SK-N-SH (cell line): ENCODE results near the gene GLI2. TPM values are rescaled to one million over a fixed set of nuclear protein-coding genes. Genes with fewer than 3 reads are reported as not detected.

Source experiments
- CTCF ChIA-PET: fragments of 300-600, 350-600 bp; formaldehyde crosslinking; extraction: SDS; loops from one replicate; lab custom pipeline; 2021; lab: Yijun Ruan, JAX
- POLR2A ChIA-PET: fragments of 350-600 bp; sonication (Branson Sonifier 250); formaldehyde crosslinking; extraction: SDS; loops from one replicate; lab custom pipeline; 2020; ENCODE audit warnings: antibody characterized with exemption, inconsistent platforms; lab: Yijun Ruan, JAX
- DNase-seq: peaks from one replicate; pipeline ENCODE4 v3.0.0; 2012
- H2AFZ ChIP-seq: fragments of 200-600 bp; sonication (generic); 2 replicates; pipeline ENCODE4 v1.8.1; 2016; ENCODE audit warnings: antibody characterized with exemption, mild to moderate bottlenecking, low read depth
- H3F3A ChIP-seq: fragments of 200-600 bp; sonication (generic); replicated peaks from 2 replicates; pipeline ENCODE3; 2016; ENCODE audit warnings: antibody characterized with exemption, mild to moderate bottlenecking; ENCODE audit not compliant: insufficient read depth
- H3K27ac ChIP-seq, 2 experiments: fragments of 200-500 bp in 1 of 2; fragments of 200-600 bp in 1 of 2; sonication (Bioruptor generic) in 1 of 2; sonication (generic), shearing (Covaris generic) in 1 of 2; 2 replicates each; pipeline versions ENCODE4 v1.5.1 to v1.6.1; 2014 to 2016; ENCODE audit warnings: low read depth in 2 of 2, inconsistent platforms in 1 of 2, low read length in 1 of 2, mild to moderate bottlenecking in 1 of 2, mixed read lengths in 1 of 2
- H3K27me3 ChIP-seq: fragments of 200-600 bp; sonication (generic), shearing (Covaris generic); 2 replicates; pipeline ENCODE4 v1.6.1; 2016; ENCODE audit warnings: mixed run types; ENCODE audit not compliant: insufficient read depth
- H3K36me3 ChIP-seq, 2 experiments: fragments of 200-500 bp in 1 of 2; fragments of 200-600 bp in 1 of 2; sonication (Bioruptor generic) in 1 of 2; sonication (generic) in 1 of 2; replicated peaks in 1 of 2; 2 replicates each; pipeline versions ENCODE3 to v1.5.1; 2014 to 2016; ENCODE audit warnings: low read length in 1 of 2, mild to moderate bottlenecking in 1 of 2; ENCODE audit not compliant: insufficient read depth in 2 of 2, control insufficient read depth in 1 of 2
- H3K4me1 ChIP-seq, 2 experiments: fragments of 200-500 bp in 1 of 2; fragments of 200-600 bp in 1 of 2; sonication (Bioruptor generic) in 1 of 2; sonication (generic), shearing (Covaris generic) in 1 of 2; 2 replicates each; pipeline versions ENCODE4 v1.5.1 to v1.6.1; 2014 to 2016; ENCODE audit warnings: low read depth in 1 of 2, low read length in 1 of 2, mixed run types in 1 of 2; ENCODE audit not compliant: insufficient read depth in 2 of 2, control insufficient read depth in 1 of 2
- H3K4me2 ChIP-seq: fragments of 200-600 bp; sonication (generic), shearing (Covaris generic); 2 replicates; pipeline ENCODE4 v1.6.1; 2017; ENCODE audit warnings: mixed run types
- H3K4me3 ChIP-seq, 2 experiments: fragments of 200-500 bp in 1 of 2; fragments of 200-600 bp in 1 of 2; sonication (Bioruptor generic) in 1 of 2; sonication (generic), shearing (Covaris generic) in 1 of 2; 2 replicates each; pipeline versions ENCODE4 v1.5.1 to v1.8.1; 2014 to 2016; ENCODE audit warnings: low read depth in 2 of 2, inconsistent platforms in 1 of 2, low read length in 1 of 2, mild to moderate bottlenecking in 1 of 2, mixed read lengths in 1 of 2, moderate library complexity in 1 of 2
- H3K79me2 ChIP-seq: fragments of 200-600 bp; sonication (generic); 2 replicates; pipeline ENCODE4 v1.8.1; 2017; ENCODE audit warnings: mild to moderate bottlenecking; ENCODE audit not compliant: insufficient read depth
- H3K9ac ChIP-seq: fragments of 200-600 bp; sonication (generic); 2 replicates; pipeline ENCODE4 v1.6.1; 2017; ENCODE audit warnings: mixed run types
- H3K9me2 ChIP-seq: fragments of 200-600 bp; sonication (generic); 2 replicates; pipeline ENCODE4 v1.6.1; 2017; ENCODE audit warnings: mixed run types
- H3K9me3 ChIP-seq: fragments of 200-600 bp; sonication (generic); 2 replicates; pipeline ENCODE4 v1.6.1; 2017; ENCODE audit warnings: mixed run types, mild to moderate bottlenecking, moderate library complexity
- H4K20me1 ChIP-seq: fragments of 200-600 bp; sonication (generic); 2 replicates; pipeline ENCODE4 v1.6.1; 2017; ENCODE audit warnings: mild to moderate bottlenecking, mixed run types; ENCODE audit not compliant: insufficient read depth
- CHD2 ChIP-seq: fragments of 150-350 bp; IDR thresholded peaks from 2 replicates; pipeline ENCODE4 v1.6.1; 2018; ENCODE audit warnings: low read length; ENCODE audit not compliant: partially characterized antibody
- ELF1 ChIP-seq: IDR thresholded peaks from 2 replicates; pipeline ENCODE4 v1.4.0; 2012
- EP300 ChIP-seq, 2 experiments: IDR thresholded peaks; 2 replicates each; pipeline versions ENCODE4 v1.4.0 to v1.6.1; 2012; ENCODE audit warnings: borderline replicate concordance in 1 of 2, low read depth in 1 of 2, low read length in 1 of 2
- EZH2phosphoT487 ChIP-seq: fragments of 200-600 bp; sonication (generic); IDR thresholded peaks from 2 replicates; pipeline ENCODE4 v1.6.1; 2017; ENCODE audit warnings: low read depth, mixed run types, mild to moderate bottlenecking, antibody characterized with exemption, moderate library complexity, borderline replicate concordance
- GABPA ChIP-seq: IDR thresholded peaks from 2 replicates; pipeline ENCODE4 v1.4.0; 2012; ENCODE audit warnings: low read depth, mild to moderate bottlenecking
- JUND ChIP-seq: IDR thresholded peaks from 2 replicates; pipeline ENCODE4 v1.4.0; 2012
- POLR2AphosphoS5 ChIP-seq: IDR thresholded peaks from 2 replicates; pipeline ENCODE4 v1.6.1; 2012; ENCODE audit warnings: low read depth, low read length
- RAD21 ChIP-seq: IDR thresholded peaks from 2 replicates; pipeline ENCODE4 v1.6.1; 2012; ENCODE audit warnings: mild to moderate bottlenecking, low read length
- RFX5 ChIP-seq: IDR thresholded peaks from 2 replicates; pipeline ENCODE4 v1.6.1; 2012; ENCODE audit warnings: mild to moderate bottlenecking, improper control_type of control experiment, low read length
- SIN3A ChIP-seq: IDR thresholded peaks from 2 replicates; pipeline ENCODE4 v1.6.1; 2012; ENCODE audit warnings: low read depth, mild to moderate bottlenecking, low read length, moderate library complexity, borderline replicate concordance
- SMC3 ChIP-seq: IDR thresholded peaks from 2 replicates; pipeline ENCODE4 v1.6.1; 2012; ENCODE audit warnings: low read depth, low read length, improper control_type of control experiment
- TCF12 ChIP-seq: IDR thresholded peaks from 2 replicates; pipeline ENCODE4 v1.4.0; 2012
- YY1 ChIP-seq: IDR thresholded peaks from 2 replicates; pipeline ENCODE4 v1.4.0; 2012; ENCODE audit warnings: low read depth, mild to moderate bottlenecking
- WGBS: methylation state at CpG from one replicate; pipeline ENCODE4 v1.1.6; 2017; ENCODE audit warnings: low lambda C conversion rate; 5-methylcytosine and 5-hydroxymethylcytosine counted together
- polyA plus RNA-seq, 3 experiments: library from polyadenylated mRNA; depleted of rRNA; stranded (reverse); fragments of >200 nt; gene quantifications; 2 replicates each; pipeline ENCODE4 v1.2.3, GENCODE V29; 2012
- TF ChIP-seq, protein P1 (sequence below): fragments of 150-350 bp; IDR thresholded peaks from 2 replicates; pipeline ENCODE4 v1.6.1; 2016; ENCODE audit warnings: mild to moderate bottlenecking, low read depth, low read length
- TF ChIP-seq, protein P2 (sequence below): fragments of 200-600 bp; sonication (generic); IDR thresholded peaks from 2 replicates; pipeline ENCODE4 v1.6.1; 2017; ENCODE audit warnings: antibody characterized with exemption, mild to moderate bottlenecking, moderate library complexity
- TF ChIP-seq, protein P3 (sequence below): IDR thresholded peaks from 2 replicates; pipeline ENCODE4 v1.4.0; 2012; ENCODE audit warnings: low read depth
- TF ChIP-seq, protein P4 (sequence below): IDR thresholded peaks from 2 replicates; pipeline ENCODE4 v1.4.0; 2012; ENCODE audit warnings: low read depth, borderline replicate concordance

GLI2 gene
- polyA plus RNA-seq, 1 of the 3 experiments (the other 2 are of a cell fraction) = 3.4 TPM

DNA sequence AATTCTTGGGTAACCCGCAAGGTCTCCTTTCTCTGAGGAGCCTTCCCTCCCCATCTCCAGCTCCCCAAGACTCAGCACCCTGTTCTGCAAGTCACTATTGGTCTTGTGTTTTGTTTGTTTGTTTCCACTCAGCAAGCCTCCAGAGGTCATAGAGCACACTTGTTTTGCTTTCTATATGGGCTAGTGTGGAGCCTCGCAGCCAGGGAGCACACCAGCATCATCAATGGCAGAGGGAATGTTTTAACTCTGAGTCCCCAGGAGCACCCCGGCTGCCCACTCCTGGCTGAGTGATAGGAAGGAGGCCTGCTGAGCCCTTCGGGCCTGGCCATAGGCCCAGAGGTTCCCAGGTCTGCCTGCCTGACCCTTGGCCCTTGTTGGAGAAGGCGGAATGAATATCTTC lies 36.6 kb downstream of the GLI2 start:
- Histone ChIP-seq H3K4me3 (no peak overlapping the region), H3K9me2 (no peaks in the 10 kb centered on the region), H4K20me1 (peaks cover 6% of the 10 kb centered on the region; the same call in 1 of the 2 replicates), H3K4me1 (peaks cover 22 to 34% of the 10 kb centered on the region in 2 experiments; a peak in 3 of 4 replicates), H3K4me2 (peak overlapping the region; percentile 53), H3K27ac (peak overlapping the region; percentile 45 to 76), H3K27me3 (no peaks in the 10 kb centered on the region), H2AFZ (no peak overlapping the region), H3K9me3 (no peaks in the 10 kb centered on the region), H3F3A (peaks cover 17% of the 10 kb centered on the region), H3K79me2 (peaks cover 76% of the 10 kb centered on the region), H3K9ac (no peak overlapping the region), H3K36me3 (no peaks in the 10 kb centered on the region)
- ChIA-PET CTCF (no interaction called here), POLR2A (no interaction called here)
- TF ChIP-seq SMC3 = no peak
- TF ChIP-seq YY1 = no peak
- no peak for TF ChIP-seq EZH2phosphoT487
- TF ChIP-seq TCF12 = no peak
- no peak for TF ChIP-seq JUND
- no peak for TF ChIP-seq RFX5
- no peak for TF ChIP-seq EP300 (IDR thresholded peaks at IDR 0.05; ENCODE audit: borderline replicate concordance in 1 of 2, low read depth in 1 of 2, low read length in 1 of 2)
- no peak for TF ChIP-seq GABPA
- TF ChIP-seq, protein P1, sequence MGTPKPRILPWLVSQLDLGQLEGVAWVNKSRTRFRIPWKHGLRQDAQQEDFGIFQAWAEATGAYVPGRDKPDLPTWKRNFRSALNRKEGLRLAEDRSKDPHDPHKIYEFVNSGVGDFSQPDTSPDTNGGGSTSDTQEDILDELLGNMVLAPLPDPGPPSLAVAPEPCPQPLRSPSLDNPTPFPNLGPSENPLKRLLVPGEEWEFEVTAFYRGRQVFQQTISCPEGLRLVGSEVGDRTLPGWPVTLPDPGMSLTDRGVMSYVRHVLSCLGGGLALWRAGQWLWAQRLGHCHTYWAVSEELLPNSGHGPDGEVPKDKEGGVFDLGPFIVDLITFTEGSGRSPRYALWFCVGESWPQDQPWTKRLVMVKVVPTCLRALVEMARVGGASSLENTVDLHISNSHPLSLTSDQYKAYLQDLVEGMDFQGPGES = no peak
- no peak for TF ChIP-seq SIN3A
- TF ChIP-seq, protein P2, sequence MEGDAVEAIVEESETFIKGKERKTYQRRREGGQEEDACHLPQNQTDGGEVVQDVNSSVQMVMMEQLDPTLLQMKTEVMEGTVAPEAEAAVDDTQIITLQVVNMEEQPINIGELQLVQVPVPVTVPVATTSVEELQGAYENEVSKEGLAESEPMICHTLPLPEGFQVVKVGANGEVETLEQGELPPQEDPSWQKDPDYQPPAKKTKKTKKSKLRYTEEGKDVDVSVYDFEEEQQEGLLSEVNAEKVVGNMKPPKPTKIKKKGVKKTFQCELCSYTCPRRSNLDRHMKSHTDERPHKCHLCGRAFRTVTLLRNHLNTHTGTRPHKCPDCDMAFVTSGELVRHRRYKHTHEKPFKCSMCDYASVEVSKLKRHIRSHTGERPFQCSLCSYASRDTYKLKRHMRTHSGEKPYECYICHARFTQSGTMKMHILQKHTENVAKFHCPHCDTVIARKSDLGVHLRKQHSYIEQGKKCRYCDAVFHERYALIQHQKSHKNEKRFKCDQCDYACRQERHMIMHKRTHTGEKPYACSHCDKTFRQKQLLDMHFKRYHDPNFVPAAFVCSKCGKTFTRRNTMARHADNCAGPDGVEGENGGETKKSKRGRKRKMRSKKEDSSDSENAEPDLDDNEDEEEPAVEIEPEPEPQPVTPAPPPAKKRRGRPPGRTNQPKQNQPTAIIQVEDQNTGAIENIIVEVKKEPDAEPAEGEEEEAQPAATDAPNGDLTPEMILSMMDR = no peak
- TF ChIP-seq, protein P3, sequence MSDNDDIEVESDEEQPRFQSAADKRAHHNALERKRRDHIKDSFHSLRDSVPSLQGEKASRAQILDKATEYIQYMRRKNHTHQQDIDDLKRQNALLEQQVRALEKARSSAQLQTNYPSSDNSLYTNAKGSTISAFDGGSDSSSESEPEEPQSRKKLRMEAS = no peak
- TF ChIP-seq RAD21 = no peak
- TF ChIP-seq CHD2 = no peak
- no peak for TF ChIP-seq ELF1
- no peak for TF ChIP-seq POLR2AphosphoS5
- TF ChIP-seq, protein P4, sequence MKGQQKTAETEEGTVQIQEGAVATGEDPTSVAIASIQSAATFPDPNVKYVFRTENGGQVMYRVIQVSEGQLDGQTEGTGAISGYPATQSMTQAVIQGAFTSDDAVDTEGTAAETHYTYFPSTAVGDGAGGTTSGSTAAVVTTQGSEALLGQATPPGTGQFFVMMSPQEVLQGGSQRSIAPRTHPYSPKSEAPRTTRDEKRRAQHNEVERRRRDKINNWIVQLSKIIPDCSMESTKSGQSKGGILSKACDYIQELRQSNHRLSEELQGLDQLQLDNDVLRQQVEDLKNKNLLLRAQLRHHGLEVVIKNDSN = no peak
- 82% methylated on average over 5 of the region's 5 CpGs for WGBS
- DNase-seq = no peak
